Measurements from ENCODE around the gene YDJC.

The YDJC gene

DNA sequence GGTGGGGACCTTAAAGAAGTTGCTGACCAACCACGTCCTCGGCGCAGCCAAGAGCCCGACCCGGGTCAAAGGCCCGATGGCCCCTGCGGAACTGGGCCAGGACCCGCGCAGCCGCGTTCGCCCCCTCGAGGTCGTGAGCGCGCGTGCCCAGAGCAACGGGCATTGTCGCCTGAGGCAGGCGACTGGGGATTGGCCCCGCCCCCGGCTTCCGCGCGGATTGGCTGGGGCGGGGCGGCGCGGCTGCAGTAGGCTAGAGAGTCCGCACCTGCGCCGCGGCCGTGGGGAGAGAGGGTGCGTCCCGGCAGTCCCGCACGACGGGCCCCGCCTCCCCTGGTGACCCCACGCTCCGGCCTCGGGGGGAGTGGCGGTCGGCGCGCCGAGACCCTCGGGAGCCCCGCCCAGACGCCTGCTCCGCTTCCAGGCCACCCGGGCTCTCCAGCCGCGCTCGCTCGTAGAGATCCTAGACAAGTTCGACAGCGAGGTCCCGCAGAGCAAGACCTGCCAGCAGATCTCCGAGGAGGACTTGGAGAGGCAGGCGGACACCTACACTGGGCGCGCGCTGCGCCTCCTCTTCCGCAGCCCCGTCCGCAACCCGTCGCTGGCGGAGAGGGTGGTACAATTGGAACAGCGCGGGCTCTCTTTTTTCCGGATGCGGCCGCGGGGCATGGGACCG lies 27.7 kb upstream of the YDJC start:
- TF ChIP-seq, protein P1, sequence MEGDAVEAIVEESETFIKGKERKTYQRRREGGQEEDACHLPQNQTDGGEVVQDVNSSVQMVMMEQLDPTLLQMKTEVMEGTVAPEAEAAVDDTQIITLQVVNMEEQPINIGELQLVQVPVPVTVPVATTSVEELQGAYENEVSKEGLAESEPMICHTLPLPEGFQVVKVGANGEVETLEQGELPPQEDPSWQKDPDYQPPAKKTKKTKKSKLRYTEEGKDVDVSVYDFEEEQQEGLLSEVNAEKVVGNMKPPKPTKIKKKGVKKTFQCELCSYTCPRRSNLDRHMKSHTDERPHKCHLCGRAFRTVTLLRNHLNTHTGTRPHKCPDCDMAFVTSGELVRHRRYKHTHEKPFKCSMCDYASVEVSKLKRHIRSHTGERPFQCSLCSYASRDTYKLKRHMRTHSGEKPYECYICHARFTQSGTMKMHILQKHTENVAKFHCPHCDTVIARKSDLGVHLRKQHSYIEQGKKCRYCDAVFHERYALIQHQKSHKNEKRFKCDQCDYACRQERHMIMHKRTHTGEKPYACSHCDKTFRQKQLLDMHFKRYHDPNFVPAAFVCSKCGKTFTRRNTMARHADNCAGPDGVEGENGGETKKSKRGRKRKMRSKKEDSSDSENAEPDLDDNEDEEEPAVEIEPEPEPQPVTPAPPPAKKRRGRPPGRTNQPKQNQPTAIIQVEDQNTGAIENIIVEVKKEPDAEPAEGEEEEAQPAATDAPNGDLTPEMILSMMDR (conservative IDR thresholded peaks at IDR 0.05): peak; percentile 56
- peak overlapping the region; percentile 80 for H3K27ac ChIP-seq

DNA sequence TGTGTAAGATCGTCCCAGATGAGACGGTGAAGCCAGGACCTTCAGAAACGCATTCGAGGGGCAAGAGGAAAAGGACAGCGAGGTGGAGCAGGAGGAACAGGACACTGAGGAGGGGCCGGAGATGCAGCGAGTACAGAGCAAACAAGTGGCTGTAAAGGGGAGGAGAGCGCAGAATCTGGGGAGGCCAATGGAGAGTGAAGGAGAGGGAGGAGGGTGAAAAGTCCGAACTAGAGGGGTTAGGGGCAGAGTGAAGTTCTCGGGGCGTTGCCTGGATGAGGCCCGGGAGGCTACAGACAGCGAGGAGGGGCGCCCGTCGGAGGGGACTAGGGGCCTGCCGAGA lies 27.2 kb upstream of the YDJC start:
- H3K27ac ChIP-seq: peak overlapping the region; percentile 80
- TF ChIP-seq, protein P1 (conservative IDR thresholded peaks at IDR 0.05): no peak

DNA sequence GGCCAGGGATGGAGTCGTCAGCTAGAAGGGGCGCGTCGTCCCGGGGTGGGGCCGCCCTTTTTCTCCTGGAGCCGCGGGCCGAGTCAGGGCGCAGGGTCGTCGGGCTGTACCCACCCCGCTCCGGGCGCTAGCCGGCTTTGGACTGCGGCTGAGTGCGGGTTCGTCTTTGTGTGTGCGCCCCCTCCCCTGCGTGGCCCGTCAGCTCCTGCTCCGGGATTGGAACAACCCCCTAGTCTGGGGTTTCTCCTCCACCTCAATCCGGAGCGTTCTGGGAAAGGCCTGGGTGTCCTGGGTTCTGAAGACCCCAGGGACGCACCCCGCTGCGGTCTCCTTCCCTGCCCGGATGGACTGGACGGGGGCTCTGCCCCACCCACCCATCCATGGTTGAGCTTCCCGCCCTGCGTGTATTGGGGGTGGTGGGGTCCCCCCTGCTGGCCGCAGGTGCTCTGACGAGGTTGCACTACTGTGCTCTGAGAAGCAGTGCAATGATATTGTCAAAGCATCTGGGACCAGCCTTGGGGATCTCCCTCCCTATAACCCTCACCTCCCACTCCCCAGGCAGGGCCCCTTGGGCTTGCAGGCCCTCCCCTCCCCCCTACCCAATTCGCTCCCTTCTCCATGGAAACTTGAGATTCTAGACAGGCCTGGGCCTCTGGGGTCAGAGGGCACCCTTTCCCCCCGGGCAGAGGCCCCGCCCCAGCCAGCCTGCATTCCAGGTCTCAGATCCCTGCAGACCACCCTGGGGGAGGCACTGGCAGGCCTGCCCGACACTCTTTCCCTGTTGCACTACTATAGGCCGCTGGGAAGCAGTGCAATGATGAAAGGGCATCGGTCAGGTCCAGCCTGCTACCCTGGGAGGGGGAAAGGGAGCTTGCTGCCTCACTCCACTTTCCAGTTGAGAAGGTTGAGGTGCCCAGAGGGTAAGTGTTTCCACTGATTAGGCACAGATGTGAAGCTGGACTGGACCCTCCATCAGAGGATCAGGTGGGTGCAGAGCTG lies 23.0 kb upstream of the YDJC start:
- TF ChIP-seq, protein P1 (conservative IDR thresholded peaks at IDR 0.05): no peak
- peak overlapping the region; percentile 68; the same call in 1 of the 2 replicates for H3K27ac ChIP-seq

DNA sequence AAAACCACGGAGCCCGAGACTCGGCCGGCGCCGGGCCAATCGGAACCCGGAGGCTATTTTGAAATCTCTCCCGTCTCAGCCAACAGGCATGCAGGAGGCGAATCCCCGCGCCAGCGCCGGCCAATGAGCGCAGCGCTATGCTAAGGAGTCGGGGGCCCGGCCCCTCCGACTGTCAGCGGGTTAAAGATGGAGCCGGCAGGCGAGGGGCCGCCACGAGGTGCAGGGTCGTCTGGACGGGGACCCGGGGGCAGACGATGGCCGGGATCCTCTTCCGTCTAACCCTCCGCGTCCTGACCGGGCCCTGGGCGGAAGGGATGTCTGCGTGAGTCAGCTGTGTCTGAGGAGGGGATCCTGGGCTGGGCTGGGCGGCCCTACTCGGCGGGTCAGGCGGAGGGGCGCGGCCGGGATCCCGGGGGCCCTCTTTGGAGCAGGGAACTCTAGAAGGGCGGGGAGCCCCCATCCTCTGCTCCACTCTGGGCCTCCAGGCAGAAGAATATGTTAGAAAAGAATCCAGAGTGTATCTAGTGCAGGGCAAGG lies 22.3 kb upstream of the YDJC start:
- TF ChIP-seq, protein P1 (conservative IDR thresholded peaks at IDR 0.05): no peak
- peak overlapping the region; percentile 68; the same call in 1 of the 2 replicates for H3K27ac ChIP-seq

DNA sequence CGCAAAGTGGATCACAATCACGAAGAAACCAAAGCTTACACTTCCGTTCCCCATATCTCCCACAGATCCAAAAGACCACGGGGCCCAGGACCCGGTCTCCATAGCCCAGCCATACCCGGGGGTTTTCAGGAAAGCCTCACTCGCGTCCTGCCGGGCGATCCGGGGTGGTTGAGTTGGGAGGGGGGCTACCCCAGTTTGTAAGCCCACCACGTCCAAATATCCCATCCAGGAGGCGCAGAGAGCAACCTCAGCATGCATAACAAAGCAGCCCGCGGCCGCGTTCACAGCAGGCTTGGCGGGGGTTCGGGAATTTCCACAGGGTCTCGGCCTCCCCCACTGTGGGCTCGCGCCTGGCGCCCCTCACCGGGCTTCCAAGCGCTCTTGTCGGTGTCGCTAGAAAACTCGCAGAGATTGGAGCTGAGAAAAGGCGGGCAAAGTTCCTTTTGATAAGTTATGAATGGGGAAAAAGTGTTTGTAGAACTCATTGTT lies 21.7 kb upstream of the YDJC start:
- peak overlapping the region; percentile 68; the same call in 1 of the 2 replicates for H3K27ac ChIP-seq
- TF ChIP-seq, protein P1 (conservative IDR thresholded peaks at IDR 0.05): no peak

DNA sequence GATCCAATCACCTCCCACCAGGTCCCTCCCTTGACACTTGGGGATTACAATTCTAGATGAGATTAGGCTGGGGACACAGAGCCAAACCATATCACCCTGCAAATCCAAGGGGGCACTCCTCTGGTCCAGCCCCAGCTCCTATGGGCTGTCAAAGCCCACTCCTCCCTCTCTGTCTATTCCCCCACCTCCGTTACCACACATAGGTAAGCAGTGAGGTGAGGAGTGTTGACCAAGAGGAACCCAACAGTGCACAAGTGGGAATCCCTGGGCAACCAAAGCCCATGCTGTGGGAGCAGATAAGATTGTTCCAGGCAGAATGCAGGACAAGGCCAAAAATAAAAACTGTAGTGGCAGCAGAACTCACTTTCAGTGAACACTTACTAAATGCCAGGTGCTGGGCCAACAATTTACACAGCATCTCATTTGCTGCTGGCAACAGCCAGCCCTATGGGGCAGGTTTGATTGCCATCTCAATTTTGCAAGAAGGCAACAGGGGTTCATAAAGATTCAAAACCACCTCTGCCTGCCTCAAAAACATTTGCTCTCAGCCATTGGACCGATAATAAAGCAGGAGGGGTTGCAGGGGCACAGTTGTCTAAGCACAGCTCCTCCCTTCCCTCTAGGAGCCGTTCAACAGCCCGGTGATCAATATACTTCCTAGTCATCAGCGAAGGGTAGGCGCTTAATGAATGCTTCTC lies 21.1 kb upstream of the YDJC start:
- H3K27ac ChIP-seq: peak overlapping the region; percentile 68; the same call in 1 of the 2 replicates
- TF ChIP-seq, protein P1 (conservative IDR thresholded peaks at IDR 0.05): no peak
